AG10803 (cell line): ENCODE measurements around the gene ATAD5.

ENCODE experiments used
- DNase-seq: peaks from one replicate; pipeline ENCODE4 v3.0.0; 2010; ENCODE audit warnings: low read depth
- H3K4me3 ChIP-seq: 2 replicates; pipeline ENCODE4 v1.5.1; 2011; ENCODE audit warnings: mild to moderate bottlenecking, low read length, control low read depth
- CTCF ChIP-seq: conservative IDR thresholded peaks from 2 replicates; pipeline ENCODE4 v1.5.1; 2011; ENCODE audit warnings: mild to moderate bottlenecking, low read length, control low read depth, inconsistent platforms

ATAD5 gene

GRCh38 chr17:30942308-30943079, 110.7 kb downstream of the ATAD5 start:
- H3K4me3 ChIP-seq = no peak overlapping the region
- TF ChIP-seq CTCF = peak; percentile 14; the same call in 1 of the 2 replicates
- DNase-seq = no peak
